H1 (cell line): ENCODE results near the gene DNAAF8. TPM values are rescaled to one million over a fixed set of nuclear protein-coding genes. Genes with fewer than 3 reads are reported as not detected.

Experiments
- CTCF ChIA-PET: fragments of 300-600 bp; sonication (Branson Sonifier 250); formaldehyde crosslinking; loops from one replicate; lab custom pipeline; 2021; ENCODE audit not compliant: partially characterized antibody; lab: Charles Lee
- POLR2A ChIA-PET: fragments of 300-600 bp; sonication (Branson Sonifier 250); formaldehyde crosslinking; loops from one replicate; lab custom pipeline; 2021; ENCODE audit warnings: inconsistent platforms; ENCODE audit not compliant: partially characterized antibody; lab: Charles Lee
- DNase-seq, 2 experiments: peaks; one replicate each; pipeline versions ENCODE4 v3.0.0 to v3.0.0-alpha.2; 2010 to 2022; ENCODE audit warnings: low spot score in 2 of 2, low read depth in 1 of 2, mixed read lengths in 1 of 2
- FAIRE-seq: peaks from 2 replicates; lab custom pipeline; 2011; peaks lifted over from hg19 to GRCh38; lab: Jason Lieb, UNC
- H2AFZ ChIP-seq: 2 replicates; pipeline ENCODE4 v1.8.1; 2012; ENCODE audit warnings: low read length, inconsistent platforms
- H2AK5ac ChIP-seq: 2 replicates; pipeline ENCODE4 v1.6.1; 2013; ENCODE audit warnings: low read depth, low read length
- H2BK120ac ChIP-seq: replicated peaks from 2 replicates; pipeline ENCODE3; 2013; ENCODE audit warnings: low read depth, low read length, inconsistent platforms
- H2BK12ac ChIP-seq: 2 replicates; pipeline ENCODE4 v1.6.1; 2013; ENCODE audit warnings: low read depth, low read length
- H2BK15ac ChIP-seq: 2 replicates; pipeline ENCODE4 v1.6.1; 2013; ENCODE audit warnings: low read length
- H2BK20ac ChIP-seq: 2 replicates; pipeline ENCODE4 v1.6.1; 2013; ENCODE audit warnings: low read length
- H2BK5ac ChIP-seq: 2 replicates; pipeline ENCODE4 v1.6.1; 2013; ENCODE audit warnings: low read depth, low read length
- H3K14ac ChIP-seq: 2 replicates; pipeline ENCODE4 v1.6.1; 2013; ENCODE audit warnings: inconsistent platforms; ENCODE audit not compliant: insufficient read length
- H3K18ac ChIP-seq: 2 replicates; pipeline ENCODE4 v1.6.1; 2013; ENCODE audit warnings: low read length; ENCODE audit errors: extremely low read depth
- H3K23ac ChIP-seq: 2 replicates; pipeline ENCODE4 v1.6.1; 2013; ENCODE audit warnings: inconsistent platforms; ENCODE audit not compliant: insufficient read length
- H3K23me2 ChIP-seq: 2 replicates; pipeline ENCODE4 v1.6.1; 2013; ENCODE audit warnings: low read depth, low read length
- H3K27ac ChIP-seq: 2 replicates; pipeline ENCODE4 v1.6.1; 2011; ENCODE audit warnings: low read depth, low read length, inconsistent platforms
- H3K27me3 ChIP-seq, 4 experiments: replicated peaks in 1 of 4; 1 replicate in 1 of 4; 2 replicates in 3 of 4; pipeline versions ENCODE4 v1.6.1 to v1.8.1; 2011 to 2013; ENCODE audit warnings: low read length in 3 of 4, mild to moderate bottlenecking in 3 of 4, inconsistent platforms in 2 of 4, mixed read lengths in 2 of 4, moderate library complexity in 1 of 4; ENCODE audit not compliant: control insufficient read depth in 3 of 4, insufficient read depth in 3 of 4; ENCODE audit errors: extremely low read depth in 1 of 4
- H3K36me3 ChIP-seq, 4 experiments: 2 replicates each; pipeline versions ENCODE4 v1.6.1 to v1.8.1; 2011 to 2013; ENCODE audit warnings: mild to moderate bottlenecking in 4 of 4, low read length in 3 of 4, moderate library complexity in 2 of 4, control low read depth in 1 of 4, inconsistent platforms in 1 of 4; ENCODE audit not compliant: insufficient read depth in 4 of 4, control insufficient read depth in 2 of 4
- H3K4ac ChIP-seq: replicated peaks from 2 replicates; pipeline ENCODE3; 2013; ENCODE audit warnings: low read length, low read depth, mixed read lengths, inconsistent platforms; ENCODE audit not compliant: insufficient read length
- H3K4me1 ChIP-seq, 4 experiments: replicated peaks in 1 of 4; 1 replicate in 1 of 4; 2 replicates in 3 of 4; pipeline versions ENCODE4 v1.6.1 to v1.8.1; 2011 to 2013; ENCODE audit warnings: low read length in 3 of 4, inconsistent platforms in 2 of 4, mixed read lengths in 1 of 4; ENCODE audit not compliant: insufficient read depth in 4 of 4, control insufficient read depth in 3 of 4
- H3K4me2 ChIP-seq, 2 experiments: 2 replicates each; pipeline versions ENCODE4 v1.6.1 to v1.8.1; 2011 to 2013; ENCODE audit warnings: low read depth in 2 of 2, low read length in 2 of 2, control low read depth in 1 of 2, inconsistent platforms in 1 of 2, mild to moderate bottlenecking in 1 of 2; ENCODE audit not compliant: insufficient read depth in 1 of 2
- H3K4me3 ChIP-seq, 4 experiments: fragments of 200-600, 300-600 bp in 1 of 4; sonication (generic), shearing (Covaris generic), sonication (Bioruptor Twin) in 1 of 4; 2 replicates each; pipeline versions ENCODE4 v1.5.1 to v1.8.1; 2011 to 2016; ENCODE audit warnings: low read length in 4 of 4, low read depth in 3 of 4, control low read depth in 2 of 4, inconsistent platforms in 2 of 4, mild to moderate bottlenecking in 2 of 4, mixed read lengths in 1 of 4, moderate library complexity in 1 of 4; ENCODE audit not compliant: insufficient read depth in 2 of 4; ENCODE audit errors: extremely low read depth in 1 of 4
- H3K56ac ChIP-seq: replicated peaks from 2 replicates; pipeline ENCODE3; 2013; ENCODE audit warnings: low read depth, mild to moderate bottlenecking, mixed read lengths, low read length, inconsistent platforms; ENCODE audit not compliant: insufficient read length
- H3K79me1 ChIP-seq: 2 replicates; pipeline ENCODE4 v1.6.1; 2013; ENCODE audit warnings: low read depth, low read length, control low read depth
- H3K79me2 ChIP-seq, 2 experiments: 2 replicates each; pipeline versions ENCODE4 v1.6.1 to v1.8.1; 2012 to 2013; ENCODE audit warnings: low read length in 2 of 2, mild to moderate bottlenecking in 2 of 2, inconsistent platforms in 1 of 2; ENCODE audit not compliant: insufficient read depth in 2 of 2, control insufficient read depth in 1 of 2
- H3K9ac ChIP-seq, 4 experiments: replicated peaks in 1 of 4; 1 replicate in 1 of 4; 2 replicates in 3 of 4; pipeline versions ENCODE4 v1.6.1 to v1.8.1; 2011 to 2013; ENCODE audit warnings: low read depth in 3 of 4, low read length in 3 of 4, control low read depth in 2 of 4, mild to moderate bottlenecking in 2 of 4, moderate library complexity in 2 of 4, inconsistent platforms in 1 of 4; ENCODE audit errors: extremely low read depth in 1 of 4
- H3K9me3 ChIP-seq, 2 experiments: 2 replicates each; pipeline versions ENCODE4 v1.6.1 to v1.8.1; 2012 to 2013; ENCODE audit warnings: mild to moderate bottlenecking in 2 of 2, moderate library complexity in 2 of 2, control low read depth in 1 of 2, inconsistent platforms in 1 of 2, low read depth in 1 of 2, low read length in 1 of 2, mixed read lengths in 1 of 2; ENCODE audit not compliant: insufficient read depth in 2 of 2
- H4K20me1 ChIP-seq, 2 experiments: replicated peaks in 1 of 2; 2 replicates each; pipeline versions ENCODE3 to v1.8.1; 2011 to 2013; ENCODE audit warnings: inconsistent platforms in 2 of 2, low read length in 2 of 2, mild to moderate bottlenecking in 1 of 2; ENCODE audit not compliant: insufficient read depth in 2 of 2, control insufficient read depth in 1 of 2
- H4K5ac ChIP-seq: 2 replicates; pipeline ENCODE4 v1.6.1; 2013; ENCODE audit warnings: low read length, low read depth, mixed read lengths, inconsistent platforms; ENCODE audit not compliant: insufficient read length
- H4K8ac ChIP-seq: 2 replicates; pipeline ENCODE4 v1.8.0; 2013; ENCODE audit warnings: mild to moderate bottlenecking, moderate library complexity, low read length, inconsistent platforms; ENCODE audit not compliant: insufficient read depth; ENCODE audit errors: extremely low read depth
- H4K91ac ChIP-seq: replicated peaks from 2 replicates; pipeline ENCODE3; 2013; ENCODE audit warnings: low read length, mixed read lengths, inconsistent platforms; ENCODE audit not compliant: insufficient read length
- ASH2L ChIP-seq: fragments of 200-600, 300-600 bp; sonication (generic); IDR thresholded peaks from one replicate; pipeline ENCODE4 v1.7.1; 2017; ENCODE audit warnings: low read length
- CTBP2 ChIP-seq: IDR thresholded peaks from 2 replicates; pipeline ENCODE4 v1.7.0; 2011; ENCODE audit warnings: borderline replicate concordance, mild to moderate bottlenecking, moderate library complexity, mixed read lengths, low read length; ENCODE audit not compliant: insufficient read depth, insufficient read length
- HDAC6 ChIP-seq: IDR thresholded peaks from one replicate; pipeline ENCODE4 v1.7.1; 2012; ENCODE audit warnings: low read depth, mild to moderate bottlenecking, inconsistent platforms, low read length, moderate library complexity
- SP2 ChIP-seq: IDR thresholded peaks from 2 replicates; pipeline ENCODE4 v1.6.1; 2012; ENCODE audit warnings: mild to moderate bottlenecking, low read length, inconsistent platforms
- SP4 ChIP-seq: IDR thresholded peaks from 2 replicates; pipeline ENCODE4 v1.6.1; 2012; ENCODE audit warnings: low read length, inconsistent platforms
- TAF1 ChIP-seq: IDR thresholded peaks from 2 replicates; pipeline ENCODE4 v1.6.1; 2011; ENCODE audit warnings: mild to moderate bottlenecking, low read depth, low read length
- WGBS, 2 experiments: shearing (Covaris generic) in 1 of 2; methylation state at CpG; one replicate each; pipeline versions ENCODE4 v1.1.6 to v1.1.7; 2013 to 2015; ENCODE audit warnings: low lambda C conversion rate in 2 of 2, mixed read lengths in 2 of 2, inconsistent platforms in 1 of 2, low coverage in 1 of 2, missing lambda C conversion rate in 1 of 2; ENCODE audit not compliant: insufficient replicate concordance in 2 of 2, insufficient coverage in 1 of 2, insufficient read length in 1 of 2; ENCODE audit errors: extremely low coverage in 1 of 2, missing lambda C conversion rate in 1 of 2; 5-methylcytosine and 5-hydroxymethylcytosine counted together
- polyA plus RNA-seq, 7 experiments: library from polyadenylated mRNA; depleted of rRNA in 3 of 7; stranded (reverse) in 5 of 7; unstranded in 2 of 7; fragments of >200 nt in 5 of 7; fragments of 200-250 nt in 2 of 7; gene quantifications; 1 replicate in 5 of 7; 2 replicates in 1 of 7; 4 replicates in 1 of 7; pipeline versions ENCODE4 v1.2.1 to v1.2.3, GENCODE V29; 2011 to 2013; ENCODE audit warnings: missing spikeins in 2 of 7, mixed read lengths in 2 of 7
- total RNA-seq: library from RNA; stranded (reverse); fragmentation: NEBNext Ultra II Directional; extraction: Animal tissue kit (Norgen Biotek cat#: 25700); gene quantifications from 2 replicates; pipeline ENCODE4 v1.2.1, GENCODE V29; 2021

Gene DNAAF8
- total and polyA plus RNA-seq, 2 of the 8 experiments (the other 6 are each of a cell fraction or from before 2014, with no cell fraction given): 0.39 TPM; not detected in 1

DNA sequence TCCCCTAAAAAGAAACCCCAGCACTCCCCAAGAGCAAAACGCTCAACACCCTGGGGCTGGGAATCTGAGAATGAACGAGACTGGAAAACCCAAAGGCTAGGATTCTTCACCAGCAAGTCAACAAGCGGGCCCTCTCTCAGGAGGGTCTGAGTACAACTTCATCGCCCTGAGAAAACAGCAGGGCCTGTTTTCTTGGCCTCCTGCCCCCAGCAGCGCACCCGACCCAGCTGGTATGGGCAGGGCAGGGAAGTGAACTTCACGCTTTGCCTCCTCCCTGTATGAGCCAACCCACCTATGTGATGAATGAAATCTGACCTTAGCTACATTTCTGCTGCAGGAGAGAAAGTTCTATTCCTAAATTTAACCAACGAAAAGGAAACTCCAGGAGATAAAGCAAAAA is 29.8 kb upstream of the DNAAF8 start:
- Histone ChIP-seq H2BK15ac (no peak overlapping the region), H2AK5ac (no peak overlapping the region), H3K36me3 (peaks cover 4 to 32% (median 21%) of the 10 kb centered on the region in 4 experiments), H4K8ac (no peak overlapping the region), H3K27ac (no peak overlapping the region), H3K18ac (no peak overlapping the region), H3K23me2 (no peaks in the 10 kb centered on the region), H3K4me3 (no peak overlapping the region), H4K5ac (no peak overlapping the region), H3K4ac (no peak overlapping the region), H3K9me3 (no peaks in the 10 kb centered on the region), H4K91ac (no peak overlapping the region), H4K20me1 (peaks cover 0 to 12% of the 10 kb centered on the region in 2 experiments), H2BK12ac (no peak overlapping the region), H3K4me2 (no peak overlapping the region), H3K4me1 (no peaks in the 10 kb centered on the region), H3K9ac (no peak overlapping the region), H2AFZ (no peak overlapping the region), H3K27me3 (no peaks in the 10 kb centered on the region), H2BK5ac (no peak overlapping the region; the same call in 1 of the 2 replicates), H2BK120ac (no peak overlapping the region), H2BK20ac (no peak overlapping the region), H3K79me1 (no peaks in the 10 kb centered on the region; the same call in 1 of the 2 replicates), H3K56ac (no peak overlapping the region), H3K23ac (no peak overlapping the region), H3K79me2 (no peaks in the 10 kb centered on the region), H3K14ac (no peak overlapping the region)
- ChIA-PET POLR2A (interaction anchor here (4.2 kb wide), 1 partner anchor 10 kb away, joined by 59 read pairs; the partner anchor contains the start of gene NUDT16L1), CTCF (interaction anchor here (0.7 to 1.1 kb wide), 4 partner anchors 9 to 190 kb away, joined by 3 to 9 read pairs (median 3); no protein-coding TSS in a partner anchor)
- DNase-seq (no peak), FAIRE-seq (no peak)
- 91% methylated on average over 8 of the region's 8 CpGs; no CpG with 5 or more reads in 1 of the 2 experiments for WGBS, 2 experiments
- no peak for TF ChIP-seq HDAC6
- TF ChIP-seq CTBP2: no peak
- no peak for TF ChIP-seq TAF1
- TF ChIP-seq ASH2L: no peak
- no peak for TF ChIP-seq SP2
- TF ChIP-seq SP4: no peak
